HEK293T (cell line): ENCODE data around the gene PC.

Source experiments
- CTBP1 ChIP-seq: fragments of 450-650 bp; IDR thresholded peaks from 2 replicates; pipeline ENCODE4 v1.6.1; 2016; ENCODE audit warnings: borderline replicate concordance
- SP1 ChIP-seq: fragments of 450-650 bp; IDR thresholded peaks from 2 replicates; pipeline ENCODE4 v1.6.1; 2017
- TARDBP ChIP-seq: fragments of 450-650 bp; IDR thresholded peaks from 2 replicates; pipeline ENCODE4 v1.6.1; 2016

DNA sequence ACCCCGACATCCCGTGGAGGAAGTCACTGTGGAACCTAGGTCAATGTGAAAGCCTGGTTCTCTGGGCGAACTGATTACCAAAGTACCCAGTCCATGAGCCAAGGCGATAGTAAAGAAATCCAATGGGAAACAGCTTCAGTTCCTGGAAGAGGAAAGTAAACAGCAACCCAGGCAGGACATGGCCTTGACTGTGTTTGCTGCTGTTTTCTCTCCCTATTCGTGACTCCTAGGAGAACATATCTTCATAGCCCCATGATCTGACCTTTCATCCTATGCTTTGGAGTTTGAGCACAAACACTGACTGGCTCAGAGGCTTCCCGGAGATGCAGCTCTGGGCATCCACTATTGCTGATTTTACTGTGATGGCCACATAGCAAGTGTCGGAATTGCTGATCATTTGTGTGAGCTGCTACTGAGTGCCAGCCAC, 56.2 kb downstream of the PC start:
- TF ChIP-seq TARDBP = no peak
- no peak for TF ChIP-seq SP1
- TF ChIP-seq CTBP1 = no peak
